HTERT RPE-1 (cell line): ENCODE measurements around the gene PRB3.

Experiments
- in situ Hi-C: fragments of 300-500 bp; cut with MboI; formaldehyde crosslinking; loops from 4 replicates; pipeline ENCODE4 v1.14.3; 2020; ENCODE audit warnings: low sequenced_read_pairs

PRB3 gene

DNA sequence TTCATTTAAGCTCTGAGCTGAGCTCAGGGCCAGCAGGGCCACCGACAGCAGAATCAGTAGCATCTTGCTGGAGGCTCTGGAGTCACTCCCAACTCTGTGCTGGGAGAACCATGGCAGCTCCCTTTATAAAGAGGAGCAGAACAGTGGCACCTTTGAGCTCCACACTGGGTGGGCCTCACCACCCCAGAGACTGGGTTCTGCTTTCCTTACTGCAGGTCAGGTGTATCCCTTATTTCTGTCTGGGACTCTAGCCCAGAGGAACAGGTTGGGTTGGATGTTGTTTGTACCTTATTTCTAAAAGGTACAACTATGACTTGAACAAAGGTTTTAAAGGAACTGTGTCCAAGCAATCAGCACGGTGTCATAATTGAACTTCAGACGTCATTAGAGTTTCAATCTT, at the start of gene PRB3:
PRB3 (minus strand) TSS at position 101 of the 400 bp plus-strand sequence; CDS start at position 63, 38 bp downstream.
- in situ Hi-C loops: no loop called here

DNA sequence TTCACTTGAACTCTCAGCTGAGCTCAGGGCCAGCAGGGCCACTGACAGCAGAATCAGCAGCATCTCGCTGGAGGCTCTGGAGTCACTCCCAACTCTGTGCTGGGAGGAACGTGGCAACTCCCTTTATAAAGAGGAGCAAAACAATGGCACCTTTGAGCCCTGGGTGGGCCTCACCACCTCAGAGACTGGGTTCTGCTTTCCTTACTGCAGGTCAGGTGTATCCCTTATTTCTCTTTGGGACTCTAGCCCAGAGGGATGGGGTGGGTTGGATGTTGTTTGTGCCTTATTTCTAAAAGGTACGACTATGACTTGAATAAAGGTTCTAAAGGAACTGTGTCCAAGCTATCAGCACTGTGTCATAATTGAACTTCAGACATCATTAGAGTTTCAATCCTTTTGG, 40.8 kb upstream of the PRB3 start, which contains the start of gene PRB4:
PRB4 (minus strand) TSS at position 101 of the 400 bp plus-strand sequence; CDS start at position 63, 38 bp downstream.
- in situ Hi-C loops: no loop called here

DNA sequence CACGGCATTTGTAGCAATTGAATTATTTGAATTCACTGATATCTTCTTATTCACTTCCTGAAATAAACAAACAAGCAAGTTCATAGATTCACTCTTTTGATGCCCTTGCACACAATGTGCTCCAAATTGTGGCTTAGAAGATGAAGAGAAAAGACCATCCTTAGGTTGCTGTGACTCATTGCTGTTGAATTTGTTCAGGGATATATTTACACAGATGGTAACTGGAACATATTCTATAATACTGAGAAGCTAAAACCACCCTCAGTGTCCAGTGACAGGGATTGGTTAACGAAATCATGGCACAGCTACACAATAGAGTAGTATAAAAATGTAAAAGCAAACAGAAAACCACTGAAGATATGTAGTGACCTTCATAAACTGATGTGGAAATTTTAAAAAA, 37.6 kb upstream of the PRB3 start:
- in situ Hi-C loops: no loop called here

DNA sequence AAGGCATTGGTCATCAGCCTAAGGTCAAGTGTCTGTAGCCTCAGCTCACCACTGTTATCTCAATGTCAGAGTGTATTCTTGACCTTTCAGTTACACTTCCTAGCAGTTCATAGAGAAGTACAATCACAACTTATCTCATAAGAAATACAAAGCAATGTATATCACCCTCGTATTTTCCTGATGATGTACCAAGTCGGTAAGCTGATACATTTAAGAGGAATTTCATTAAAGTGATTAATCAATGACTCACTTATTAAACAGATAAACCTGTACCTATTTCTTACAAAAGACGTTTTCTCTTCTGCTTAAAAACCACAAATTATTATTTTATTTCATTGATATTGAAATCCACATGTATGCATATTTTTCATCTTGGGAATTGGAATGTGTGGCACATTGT, 3.9 kb upstream of the PRB3 start:
- in situ Hi-C loops: no loop called here

DNA sequence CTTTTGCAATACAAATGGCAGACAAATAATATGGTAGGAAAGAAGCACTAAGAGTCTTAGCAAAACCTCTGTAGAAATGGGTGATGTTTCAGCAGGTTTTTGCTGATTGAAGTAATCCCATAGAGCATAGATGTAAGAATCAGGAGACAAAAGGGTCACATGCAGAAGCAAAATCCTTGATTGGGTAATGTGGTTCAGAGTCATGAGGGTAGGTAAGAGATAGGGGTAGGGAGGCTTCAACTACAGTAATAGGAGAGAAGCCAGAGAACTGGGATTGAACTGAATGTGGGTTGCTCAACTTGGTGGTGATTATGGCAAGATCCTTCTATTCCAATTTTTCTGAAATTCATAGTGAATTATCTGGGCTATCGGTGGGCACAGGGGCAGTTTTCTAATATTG, 5.0 kb downstream of the PRB3 start:
- in situ Hi-C loops: no loop called here

DNA sequence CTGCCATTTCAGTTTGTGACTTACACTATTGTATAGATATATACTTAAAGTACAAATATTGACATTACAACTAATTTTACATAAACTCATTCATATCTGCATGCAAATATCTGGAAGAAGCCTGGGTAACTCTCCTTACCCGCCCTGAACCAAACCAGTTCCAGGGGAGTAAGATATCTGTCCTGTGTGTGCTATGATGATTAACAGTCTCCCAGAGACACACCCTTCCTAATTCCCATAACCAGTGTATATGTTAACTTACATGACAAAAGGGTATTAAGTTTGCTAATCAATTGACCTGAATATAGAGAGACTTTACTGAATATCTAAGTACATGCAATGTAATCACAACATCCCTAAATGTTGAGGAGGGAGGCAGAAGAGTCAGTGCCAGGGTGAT, 23.0 kb downstream of the PRB3 start:
- in situ Hi-C loops: no loop called here

DNA sequence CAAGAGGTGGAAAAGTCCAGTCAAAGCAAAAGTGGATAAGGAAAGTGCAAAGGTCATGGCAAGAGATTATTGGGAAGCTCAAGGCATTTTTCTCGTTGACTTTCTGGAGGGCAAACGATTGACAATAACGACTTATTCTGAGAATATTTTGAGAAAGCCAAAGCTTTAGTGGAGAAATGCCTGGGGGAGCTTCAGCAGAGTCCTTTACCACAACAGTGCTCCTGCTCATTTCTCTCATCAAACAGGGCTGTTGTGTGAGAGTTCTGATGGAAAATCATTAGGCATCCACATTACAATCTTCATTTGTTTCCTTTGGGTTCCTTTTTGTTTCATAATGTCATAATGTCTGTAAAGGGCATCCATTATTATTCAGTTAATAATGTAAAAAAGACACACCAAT, 26.9 kb downstream of the PRB3 start:
- in situ Hi-C loops: no loop called here

DNA sequence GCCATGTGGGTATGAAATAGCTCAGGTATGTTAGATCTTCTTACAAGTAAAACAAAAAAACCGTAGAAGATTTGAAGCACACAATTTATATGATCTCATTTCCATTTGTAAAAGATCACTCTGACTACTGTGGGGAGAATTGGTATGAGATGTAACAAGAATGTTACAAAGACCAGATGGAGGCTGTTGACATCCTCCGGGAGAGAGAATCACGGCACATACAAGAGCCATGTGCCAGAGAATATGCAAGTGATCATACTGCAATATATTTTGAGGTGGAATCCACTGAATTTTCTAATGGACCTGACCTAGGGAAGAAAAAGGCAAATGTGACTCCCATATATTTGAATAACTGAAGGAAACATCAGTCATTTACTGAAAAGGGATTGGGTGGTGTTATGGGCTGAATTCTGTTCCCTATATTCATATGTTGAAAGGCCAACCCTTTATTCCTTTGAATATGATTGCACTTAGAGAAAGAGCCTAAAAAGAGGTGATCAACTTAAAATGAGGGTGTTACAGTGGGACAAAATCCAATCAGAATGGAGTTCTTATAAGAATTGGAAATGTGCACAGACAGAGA, 29.1 kb downstream of the PRB3 start:
- in situ Hi-C loops: no loop called here

DNA sequence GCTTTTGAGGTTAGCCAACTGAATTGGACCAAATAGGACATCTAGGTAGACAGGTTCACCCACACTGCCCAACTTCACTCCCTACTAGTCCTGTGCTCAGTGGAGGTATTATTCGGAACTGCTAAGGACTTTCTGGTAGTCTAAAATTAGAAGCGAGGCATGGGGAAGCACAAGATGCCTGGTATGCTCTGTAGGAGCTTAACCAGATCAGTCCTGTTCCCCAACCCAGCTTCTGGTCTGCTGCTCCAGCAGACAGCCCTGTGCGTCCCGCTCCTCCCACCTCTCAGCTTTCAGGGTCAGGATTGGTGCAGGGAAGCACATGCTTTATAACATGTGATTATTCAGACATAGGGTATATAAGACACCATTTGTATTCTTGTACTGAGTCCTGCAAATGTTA, 31.2 kb downstream of the PRB3 start:
- in situ Hi-C loops: no loop called here

DNA sequence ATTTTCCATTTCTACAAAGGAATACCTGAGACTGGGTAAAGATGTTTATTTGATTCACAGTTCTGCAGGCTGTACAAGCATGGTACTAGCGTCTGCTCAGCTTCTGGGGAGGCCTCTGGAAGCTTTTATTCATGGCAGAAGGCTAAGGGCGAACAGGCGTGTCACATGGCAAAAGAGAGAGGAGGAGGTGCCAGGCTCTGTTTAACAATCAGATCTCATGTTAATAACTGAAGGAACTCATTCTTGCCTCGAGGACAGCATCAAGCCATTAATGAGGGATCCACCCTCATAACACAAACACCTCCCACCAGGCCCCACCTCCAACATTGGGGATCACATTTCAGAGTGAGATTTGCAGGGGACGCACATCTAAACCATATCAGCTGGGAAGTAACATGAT, 36.0 kb downstream of the PRB3 start:
- in situ Hi-C loops: no loop called here

DNA sequence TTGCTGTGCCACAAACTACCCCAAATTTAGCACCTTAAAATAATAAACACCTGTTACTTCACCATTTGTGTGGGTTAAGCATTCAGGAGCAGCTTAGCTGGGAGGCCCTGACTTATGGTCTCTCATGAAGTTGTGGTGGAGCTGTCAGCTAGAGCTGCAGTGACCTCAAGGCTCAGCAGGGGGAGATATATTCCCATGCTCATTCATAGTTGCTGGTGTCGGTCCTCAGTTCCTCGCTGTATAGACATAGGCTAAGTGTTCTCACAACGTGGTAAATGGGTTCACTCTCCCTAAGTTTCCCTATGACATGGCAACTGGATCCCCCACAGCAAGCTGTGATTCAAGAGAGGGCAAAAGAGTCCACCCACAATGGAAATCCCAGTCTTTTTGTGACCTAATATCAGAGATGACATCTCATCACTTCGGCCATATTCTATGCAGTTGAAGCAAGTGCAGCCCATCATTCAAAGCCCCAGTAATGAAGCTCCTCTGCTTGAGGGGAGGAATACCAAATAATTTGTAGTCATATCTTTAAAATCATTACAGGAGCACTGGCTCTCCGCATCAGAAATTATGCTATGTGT, 41.1 kb downstream of the PRB3 start:
- in situ Hi-C loops: no loop called here

DNA sequence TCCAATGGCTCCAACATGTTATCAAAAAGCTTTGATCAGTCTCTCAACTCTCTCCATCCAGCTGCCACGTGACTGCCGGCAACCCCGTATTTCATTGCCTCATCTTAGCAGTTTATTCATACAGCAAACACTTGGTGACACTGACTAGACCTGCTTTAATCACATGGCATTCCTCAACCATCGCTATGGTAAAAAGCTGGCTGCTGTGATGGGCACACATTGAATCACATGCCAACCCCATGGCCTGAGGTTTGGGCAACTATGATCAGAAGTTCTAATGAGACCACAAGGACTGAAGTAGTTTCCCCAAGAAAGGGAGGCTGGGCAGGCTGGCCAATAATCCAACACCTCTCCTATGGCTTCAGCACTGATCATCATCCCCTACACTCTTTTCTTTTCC, 42.1 kb downstream of the PRB3 start:
- in situ Hi-C loops: no loop called here
